MM.1S (cell line): ENCODE data around the gene TCL1A.

Experiments
- EZH2 ChIP-seq: fragments of 300-600 bp; sonication (generic); optimal IDR thresholded peaks from 2 replicates; pipeline ENCODE3; 2017; ENCODE audit warnings: low read depth, mild to moderate bottlenecking, antibody characterized with exemption, low read length, mixed read lengths
- EZH2phosphoT487 ChIP-seq: fragments of 300-600 bp; sonication (generic); IDR thresholded peaks from 2 replicates; pipeline ENCODE4 v1.6.1; 2018; ENCODE audit warnings: antibody characterized with exemption, low read length
- TF ChIP-seq, protein P1 (sequence below): fragments of 300-600 bp; sonication (generic); IDR thresholded peaks from 2 replicates; pipeline ENCODE4 v1.5.1; 2016; ENCODE audit warnings: antibody characterized with exemption, low read length, mixed read lengths

DNA sequence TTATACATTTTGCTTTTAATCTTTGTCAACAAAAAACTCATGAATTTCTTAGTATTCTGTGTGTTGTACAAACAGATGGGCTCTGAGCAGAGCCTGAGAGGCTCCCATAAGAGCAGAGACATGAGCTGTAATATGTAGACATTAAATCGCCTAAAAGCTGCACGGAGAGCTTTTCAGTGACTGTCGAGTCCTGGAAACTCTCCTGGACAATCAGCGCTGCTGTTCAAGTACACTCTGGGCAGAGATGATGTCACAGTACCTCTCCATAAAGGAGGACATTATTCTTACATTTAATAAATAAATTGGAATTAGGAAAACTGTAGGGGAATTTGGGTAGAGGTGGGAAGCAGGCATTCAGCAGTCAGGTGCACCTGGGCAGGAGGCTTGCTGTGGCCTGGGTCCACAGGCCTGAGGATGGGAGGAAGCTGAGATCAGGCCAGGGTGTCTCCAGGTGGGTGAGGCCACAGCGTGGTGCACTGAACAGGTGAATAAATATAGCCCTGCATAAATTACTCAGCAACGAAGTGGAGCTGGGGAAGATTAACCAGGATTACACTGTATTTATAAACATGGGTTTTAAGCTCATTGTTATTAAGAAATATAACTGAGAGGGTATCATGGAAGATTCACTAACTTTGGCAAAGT lies 13.3 kb upstream of the TCL1A start:
- TF ChIP-seq, protein P1, sequence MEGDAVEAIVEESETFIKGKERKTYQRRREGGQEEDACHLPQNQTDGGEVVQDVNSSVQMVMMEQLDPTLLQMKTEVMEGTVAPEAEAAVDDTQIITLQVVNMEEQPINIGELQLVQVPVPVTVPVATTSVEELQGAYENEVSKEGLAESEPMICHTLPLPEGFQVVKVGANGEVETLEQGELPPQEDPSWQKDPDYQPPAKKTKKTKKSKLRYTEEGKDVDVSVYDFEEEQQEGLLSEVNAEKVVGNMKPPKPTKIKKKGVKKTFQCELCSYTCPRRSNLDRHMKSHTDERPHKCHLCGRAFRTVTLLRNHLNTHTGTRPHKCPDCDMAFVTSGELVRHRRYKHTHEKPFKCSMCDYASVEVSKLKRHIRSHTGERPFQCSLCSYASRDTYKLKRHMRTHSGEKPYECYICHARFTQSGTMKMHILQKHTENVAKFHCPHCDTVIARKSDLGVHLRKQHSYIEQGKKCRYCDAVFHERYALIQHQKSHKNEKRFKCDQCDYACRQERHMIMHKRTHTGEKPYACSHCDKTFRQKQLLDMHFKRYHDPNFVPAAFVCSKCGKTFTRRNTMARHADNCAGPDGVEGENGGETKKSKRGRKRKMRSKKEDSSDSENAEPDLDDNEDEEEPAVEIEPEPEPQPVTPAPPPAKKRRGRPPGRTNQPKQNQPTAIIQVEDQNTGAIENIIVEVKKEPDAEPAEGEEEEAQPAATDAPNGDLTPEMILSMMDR = no peak
- TF ChIP-seq EZH2 (no peak), EZH2phosphoT487 (no peak)
